Measurements from ENCODE around the gene SLC22A23. TPM values are rescaled to one million over a fixed set of nuclear protein-coding genes. Genes with fewer than 3 reads are reported as not detected.

Gene SLC22A23
- total RNA-seq: 10 to 100 TPM; 12.6 to 27.9 (median 15.9) TPM
- polyA plus RNA-seq: 1 to 10 TPM; 4.9 to 7.6 TPM

GRCh38 chr6:3456898-3457709 lies at the start of gene SLC22A23:
SLC22A23 (minus strand) TSS chr6:3457050; CDS start chr6:3456559, 491 bp downstream.
- peak; percentile 85 to 96 (median 90) for DNase-seq
- 0 to 1% methylated on average over 56 to 95 of the region's 97 CpGs for WGBS, 2 donors
- intact Hi-C loops (cut with DNase I): loop anchor here in 1 of 3 donors (5.0 kb wide), 1 partner anchor 275 kb away; no protein-coding TSS in a partner anchor

GRCh38 chr6:3506200-3506599 lies 49.4 kb upstream of the SLC22A23 start:
- Histone ChIP-seq H3K27ac (no peak overlapping the region), H3K9me3 (no peaks in the 10 kb centered on the region), H3K4me1 (no peaks in the 10 kb centered on the region), H3K4me3 (no peak overlapping the region), H3K27me3 (no peaks in the 10 kb centered on the region), H3K36me3 (no peaks in the 10 kb centered on the region)
- intact Hi-C loops (cut with DNase I): no loop called here
- peak in 2 of 4 donors; percentile 34 to 42 for ATAC-seq
- TF ChIP-seq CTCF (IDR thresholded peaks at IDR 0.05): no peak
- FAIRE-seq: no peak
- WGBS, 2 donors: 59 to 64% methylated on average over 4 of the region's 4 CpGs
- DNase-seq: no peak

More at GRCh38 chr6:3456898-3457709, at the start of gene SLC22A23:
- Histone ChIP-seq H3K9me3 (no peaks in the 10 kb centered on the region), H3K27me3 (no peaks in the 10 kb centered on the region), H3K4me1 (peaks cover 0 to 6% (median 6%) of the 10 kb centered on the region in 3 donors), H3K27ac (peak within 1 kb of the TSS in 2 of 4 donors; percentile 22 to 46), H3K4me3 (peak within 1 kb of the TSS; percentile 56 to 80 (median 64)), H3K36me3 (no peaks in the 10 kb centered on the region)
- TF ChIP-seq CTCF (IDR thresholded peaks at IDR 0.05): peak; percentile 52 to 82 (median 74)
- peak; percentile 77 to 88 (median 82) for ATAC-seq
- FAIRE-seq: no peak

- intact Hi-C loops (cut with DNase I): no loop called here
- WGBS, 2 donors: 85 to 89% methylated on average over 13 of the region's 13 CpGs
- ATAC-seq: no peak
- DNase-seq: no peak
- no peak for TF ChIP-seq CTCF (IDR thresholded peaks at IDR 0.05)
- no peak for FAIRE-seq
- Histone ChIP-seq H3K4me3 (no peak overlapping the region), H3K27ac (no peak overlapping the region), H3K36me3 (no peaks in the 10 kb centered on the region), H3K9me3 (no peaks in the 10 kb centered on the region), H3K27me3 (no peaks in the 10 kb centered on the region), H3K4me1 (no peaks in the 10 kb centered on the region)
Observed at GRCh38 chr6:3504938-3505805, 48.3 kb upstream of the SLC22A23 start.

GRCh38 chr6:3504354-3504753 lies 47.5 kb upstream of the SLC22A23 start:
- intact Hi-C loops (cut with DNase I): no loop called here
- 57 to 65% methylated on average over 5 of the region's 5 CpGs for WGBS, 2 donors

More at GRCh38 chr6:3504354-3504753, 47.5 kb upstream of the SLC22A23 start:
- FAIRE-seq (no peak), DNase-seq (no peak), ATAC-seq (no peak)
- H3K27me3 ChIP-seq: no peaks in the 10 kb centered on the region
- no peak overlapping the region for H3K27ac ChIP-seq
- no peaks in the 10 kb centered on the region for H3K4me1 ChIP-seq
- no peaks in the 10 kb centered on the region for H3K36me3 ChIP-seq
- H3K4me3 ChIP-seq: no peak overlapping the region
- TF ChIP-seq CTCF (IDR thresholded peaks at IDR 0.05): no peak
- H3K9me3 ChIP-seq: no peaks in the 10 kb centered on the region
